Measurements from ENCODE around the gene MON2. TPM values are rescaled to one million over a fixed set of nuclear protein-coding genes. Genes with fewer than 3 reads are reported as not detected.
"Not testable (repeated sequence)": the region's sequence is repeated elsewhere in the genome, so short reads cannot be mapped to it uniquely, and the experiment has no call there.

MON2 gene
- total and polyA plus RNA-seq, 2 experiments from 2014 or later = 20.5 to 39.9 TPM

- DNase-seq (ENCODE audit: low read depth in 1 of 2, low spot score in 1 of 2) = no peak
- Histone ChIP-seq H3K27me3 (no peaks in the 10 kb centered on the region), H3K36me3 (peaks cover 3% of the 10 kb centered on the region), H3K27ac (no peak overlapping the region), H3K4me1 (ENCODE audit: low read depth) (no peaks in the 10 kb centered on the region), H3K4me3 (no peak overlapping the region), H3K9me3 (ENCODE audit: low read depth) (no peaks in the 10 kb centered on the region)
- TF ChIP-seq CTCF (IDR thresholded peaks at IDR 0.05; ENCODE audit: low read depth, low read length) = no peak
Measured at GRCh38 chr12:62482769-62483168, 16.1 kb downstream of the MON2 start.

GRCh38 chr12:62484233-62484632 is 17.6 kb downstream of the MON2 start:
- Histone ChIP-seq H3K4me3 (no peak overlapping the region), H3K27ac (no peak overlapping the region), H3K36me3 (no peaks in the 10 kb centered on the region), H3K27me3 (no peaks in the 10 kb centered on the region), H3K9me3 (ENCODE audit: low read depth) (no peaks in the 10 kb centered on the region), H3K4me1 (ENCODE audit: low read depth) (no peaks in the 10 kb centered on the region)
- TF ChIP-seq CTCF (IDR thresholded peaks at IDR 0.05; ENCODE audit: low read depth, low read length) = no peak
- DNase-seq (ENCODE audit: low read depth in 1 of 2, low spot score in 1 of 2) = no peak

DNA sequence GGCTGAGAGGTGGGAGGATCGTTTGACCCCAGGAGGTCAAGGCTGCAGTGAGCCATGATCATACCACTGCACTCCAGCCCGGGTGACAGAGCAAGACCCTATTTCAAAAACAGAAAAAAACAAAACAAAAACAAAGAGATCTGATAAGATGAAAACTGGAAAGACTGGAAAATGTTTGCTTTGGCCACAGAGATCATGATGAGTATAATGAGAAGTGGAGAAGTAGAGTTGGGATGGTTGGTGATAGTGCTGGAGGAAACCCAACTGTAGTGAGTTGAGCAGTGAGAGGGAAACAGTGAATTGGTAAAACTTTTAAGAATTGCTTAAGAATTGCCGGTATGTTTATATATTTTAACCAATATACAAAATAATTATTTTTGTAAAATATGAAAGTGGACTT is 39.2 kb downstream of the MON2 start:
- no peaks in the 10 kb centered on the region for H3K9me3 ChIP-seq (ENCODE audit: low read depth)
- no peaks in the 10 kb centered on the region for H3K27me3 ChIP-seq
- H3K4me3 ChIP-seq = no peak overlapping the region
- no peaks in the 10 kb centered on the region for H3K4me1 ChIP-seq (ENCODE audit: low read depth)
- no peak overlapping the region for H3K27ac ChIP-seq
- TF ChIP-seq CTCF (IDR thresholded peaks at IDR 0.05; ENCODE audit: low read depth, low read length) = no peak
- no peak for DNase-seq (ENCODE audit: low read depth in 1 of 2, low spot score in 1 of 2)
- peaks cover 26% of the 10 kb centered on the region for H3K36me3 ChIP-seq

GRCh38 chr12:62512901-62513300 is 46.3 kb downstream of the MON2 start:
- no peak overlapping the region for H3K27ac ChIP-seq

DNA sequence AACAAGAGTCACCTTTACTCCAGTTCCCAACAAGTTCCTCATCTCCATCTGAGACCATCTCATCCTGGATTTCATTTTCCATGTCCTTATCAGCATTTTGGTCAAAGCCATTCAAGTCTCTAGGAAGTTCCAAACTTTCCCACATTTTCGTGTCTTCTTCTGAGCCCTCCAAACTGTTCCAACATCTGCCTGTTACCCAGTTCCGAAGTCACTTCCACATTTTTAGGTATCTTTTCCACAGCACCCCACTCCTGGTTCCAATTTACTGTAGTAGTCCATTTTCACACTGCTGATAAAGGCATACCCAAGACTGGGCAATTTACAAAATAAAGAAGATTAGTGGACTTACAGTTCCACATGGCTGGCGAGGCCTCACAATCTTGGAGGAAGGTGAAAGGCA is 47.5 kb downstream of the MON2 start:
- H3K4me1 ChIP-seq (ENCODE audit: low read depth); H3K36me3 ChIP-seq; DNase-seq (ENCODE audit: low read depth in 1 of 2, low spot score in 1 of 2); H3K9me3 ChIP-seq (ENCODE audit: low read depth); H3K27me3 ChIP-seq; H3K4me3 ChIP-seq; H3K27ac ChIP-seq: not testable (repeated sequence)

More at GRCh38 chr12:62512901-62513300, 46.3 kb downstream of the MON2 start:
- Histone ChIP-seq H3K36me3 (peaks cover 10% of the 10 kb centered on the region), H3K27me3 (no peaks in the 10 kb centered on the region), H3K4me3 (no peak overlapping the region), H3K9me3 (ENCODE audit: low read depth) (no peaks in the 10 kb centered on the region), H3K4me1 (ENCODE audit: low read depth) (no peaks in the 10 kb centered on the region)
- no peak for DNase-seq (ENCODE audit: low read depth in 1 of 2, low spot score in 1 of 2)
- no peak for TF ChIP-seq CTCF (IDR thresholded peaks at IDR 0.05; ENCODE audit: low read depth, low read length)

- Histone ChIP-seq H3K4me3 (no peak overlapping the region), H3K27me3 (no peaks in the 10 kb centered on the region), H3K36me3 (peaks cover 2% of the 10 kb centered on the region), H3K27ac (no peak overlapping the region), H3K4me1 (ENCODE audit: low read depth) (no peaks in the 10 kb centered on the region), H3K9me3 (ENCODE audit: low read depth) (no peaks in the 10 kb centered on the region)
- no peak for TF ChIP-seq CTCF (IDR thresholded peaks at IDR 0.05; ENCODE audit: low read depth, low read length)
- DNase-seq (ENCODE audit: low read depth in 1 of 2, low spot score in 1 of 2) = no peak
Measured at GRCh38 chr12:62516927-62517326, 50.3 kb downstream of the MON2 start.
